Neural cell (in vitro differentiated cells): Measurements from ENCODE around the gene EXOC8. TPM values are rescaled to one million over a fixed set of nuclear protein-coding genes. Genes with fewer than 3 reads are reported as not detected.

Experiments used
- H2AFZ ChIP-seq: fragments of 200-600, 300-800 bp; sonication (generic), shearing (Covaris generic); 2 replicates; pipeline ENCODE4 v1.6.0; 2014; ENCODE audit warnings: low read depth, mild to moderate bottlenecking, antibody characterized with exemption, low read length, moderate library complexity
- H3F3A ChIP-seq: fragments of 200-600 bp; shearing (Covaris generic); 2 replicates; pipeline ENCODE4 v1.6.1; 2016; ENCODE audit warnings: mild to moderate bottlenecking, moderate library complexity, mixed read lengths, antibody characterized with exemption, low read length; ENCODE audit not compliant: insufficient read depth, poor library complexity, severe bottlenecking
- H3K27ac ChIP-seq: fragments of 200-600, 300-800 bp; sonication (generic), shearing (Covaris generic); 2 replicates; pipeline ENCODE4 v1.5.1; 2014; ENCODE audit warnings: mild to moderate bottlenecking, low read length, moderate library complexity
- H3K27me3 ChIP-seq: fragments of 300-800, 200-600 bp; sonication (generic), shearing (Covaris generic); 2 replicates; pipeline ENCODE4 v1.6.0; 2014; ENCODE audit warnings: mild to moderate bottlenecking, low read depth, low read length, moderate library complexity; ENCODE audit not compliant: insufficient read depth
- H3K36me3 ChIP-seq: fragments of 300-800, 200-600 bp; sonication (generic), shearing (Covaris generic); 2 replicates; pipeline ENCODE4 v1.5.1; 2014; ENCODE audit warnings: mild to moderate bottlenecking, antibody characterized with exemption, low read length, moderate library complexity; ENCODE audit not compliant: insufficient read depth
- H3K4me2 ChIP-seq: fragments of 300-800, 200-600 bp; sonication (generic), shearing (Covaris generic); 2 replicates; pipeline ENCODE4 v1.6.0; 2014; ENCODE audit warnings: mild to moderate bottlenecking, low read length
- H3K4me3 ChIP-seq: fragments of 300-800, 200-600 bp; sonication (generic), shearing (Covaris generic); 2 replicates; pipeline ENCODE4 v1.5.1; 2014; ENCODE audit warnings: mild to moderate bottlenecking, low read length, moderate library complexity
- H3K79me2 ChIP-seq: fragments of 200-600 bp; shearing (Covaris generic); replicated peaks from 2 replicates; pipeline ENCODE4 v1.6.0; 2014; ENCODE audit warnings: mild to moderate bottlenecking, low read length, moderate library complexity; ENCODE audit not compliant: insufficient read depth
- H3K9ac ChIP-seq: fragments of 300-800, 200-600 bp; sonication (generic), shearing (Covaris generic); 2 replicates; pipeline ENCODE4 v1.6.1; 2016; ENCODE audit warnings: mild to moderate bottlenecking, low read length, mixed read lengths
- H3K9me2 ChIP-seq: fragments of 200-600 bp; shearing (Covaris generic); 2 replicates; pipeline ENCODE4 v1.6.1; 2016; ENCODE audit warnings: mild to moderate bottlenecking, low read length, mixed read lengths; ENCODE audit not compliant: insufficient read depth
- H3K9me3 ChIP-seq: fragments of 200-600, 300-800 bp; sonication (generic), shearing (Covaris generic); 2 replicates; pipeline ENCODE4 v1.6.1; 2016; ENCODE audit warnings: mild to moderate bottlenecking, mixed run types, low read length, moderate library complexity, mixed read lengths
- H4K20me1 ChIP-seq: fragments of 200-600 bp; shearing (Covaris generic); 2 replicates; pipeline ENCODE4 v1.6.1; 2016; ENCODE audit warnings: mild to moderate bottlenecking, mixed run types; ENCODE audit not compliant: insufficient read depth
- CTCF ChIP-seq: fragments of 450-650 bp; IDR thresholded peaks from 2 replicates; pipeline ENCODE4 v1.5.1; 2014; ENCODE audit warnings: antibody characterized with exemption, mild to moderate bottlenecking, moderate library complexity; ENCODE audit not compliant: poor library complexity, severe bottlenecking
- EP300 ChIP-seq: fragments of 450-650 bp; conservative IDR thresholded peaks from 2 replicates; pipeline ENCODE4 v1.6.1; 2014; ENCODE audit warnings: antibody characterized with exemption, mild to moderate bottlenecking, moderate library complexity; ENCODE audit not compliant: poor library complexity, severe bottlenecking
- EZH2 ChIP-seq: fragments of 200-600, 300-800 bp; shearing (Covaris generic), sonication (generic); IDR thresholded peaks from 2 replicates; pipeline ENCODE4 v1.6.1; 2014; ENCODE audit warnings: antibody characterized with exemption, low read length, borderline replicate concordance, mild to moderate bottlenecking; ENCODE audit not compliant: insufficient read depth, poor library complexity, severe bottlenecking
- MXI1 ChIP-seq: fragments of 450-650 bp; conservative IDR thresholded peaks from 2 replicates; pipeline ENCODE4 v1.6.1; 2014; ENCODE audit warnings: antibody characterized with exemption, mild to moderate bottlenecking; ENCODE audit not compliant: poor library complexity, severe bottlenecking
- POLR2AphosphoS5 ChIP-seq: IDR thresholded peaks from 2 replicates; pipeline ENCODE4 v1.6.1; 2012
- RAD21 ChIP-seq: fragments of 450-650 bp; conservative IDR thresholded peaks from 2 replicates; pipeline ENCODE4 v1.6.1; 2014; ENCODE audit warnings: antibody characterized with exemption, mild to moderate bottlenecking, moderate library complexity
- SMC3 ChIP-seq: fragments of 450-650 bp; conservative IDR thresholded peaks from 2 replicates; pipeline ENCODE4 v1.6.1; 2014; ENCODE audit warnings: antibody characterized with exemption, mild to moderate bottlenecking, moderate library complexity; ENCODE audit not compliant: poor library complexity
- TAF1 ChIP-seq: IDR thresholded peaks from 2 replicates; pipeline ENCODE4 v1.6.1; 2012; ENCODE audit warnings: low read depth
- polyA plus RNA-seq: library from polyadenylated mRNA; depleted of rRNA; stranded (reverse); fragments of >200 nt; gene quantifications from 2 replicates; pipeline ENCODE4 v1.2.3, GENCODE V29; 2014

Gene EXOC8
- polyA plus RNA-seq, 1 donor from 2014 or later = 12.9 TPM

DNA sequence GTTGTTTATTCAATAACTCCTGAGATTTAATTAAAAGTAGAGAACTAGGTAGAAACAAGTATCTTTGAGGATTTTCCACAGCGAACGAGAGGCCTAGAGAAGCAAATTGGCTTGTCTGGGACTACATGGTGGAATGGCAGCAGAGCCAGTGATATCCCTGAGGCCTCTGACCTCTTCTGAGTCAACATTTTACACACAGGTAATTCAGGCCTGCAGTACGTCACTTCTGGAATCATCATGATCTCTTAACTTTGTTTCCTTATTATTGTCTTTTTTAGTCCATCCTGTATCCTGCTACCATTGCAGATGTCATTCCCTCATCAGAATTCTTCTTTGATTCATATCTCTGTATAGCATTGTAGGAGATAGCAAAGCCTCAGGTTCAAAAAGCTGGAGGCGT is 10.3 kb upstream of the EXOC8 start:
- Histone ChIP-seq H3K9me2 (no peaks in the 10 kb centered on the region), H3F3A (no peaks in the 10 kb centered on the region), H3K36me3 (no peaks in the 10 kb centered on the region), H3K27me3 (no peaks in the 10 kb centered on the region), H3K4me3 (no peak overlapping the region), H3K79me2 (peaks cover 4% of the 10 kb centered on the region), H3K9me3 (no peaks in the 10 kb centered on the region), H4K20me1 (no peaks in the 10 kb centered on the region), H3K9ac (no peak overlapping the region), H3K27ac (no peak overlapping the region), H3K4me2 (no peak overlapping the region), H2AFZ (no peak overlapping the region)
- TF ChIP-seq MXI1 (no peak), CTCF (no peak), RAD21 (no peak), EP300 (no peak)

DNA sequence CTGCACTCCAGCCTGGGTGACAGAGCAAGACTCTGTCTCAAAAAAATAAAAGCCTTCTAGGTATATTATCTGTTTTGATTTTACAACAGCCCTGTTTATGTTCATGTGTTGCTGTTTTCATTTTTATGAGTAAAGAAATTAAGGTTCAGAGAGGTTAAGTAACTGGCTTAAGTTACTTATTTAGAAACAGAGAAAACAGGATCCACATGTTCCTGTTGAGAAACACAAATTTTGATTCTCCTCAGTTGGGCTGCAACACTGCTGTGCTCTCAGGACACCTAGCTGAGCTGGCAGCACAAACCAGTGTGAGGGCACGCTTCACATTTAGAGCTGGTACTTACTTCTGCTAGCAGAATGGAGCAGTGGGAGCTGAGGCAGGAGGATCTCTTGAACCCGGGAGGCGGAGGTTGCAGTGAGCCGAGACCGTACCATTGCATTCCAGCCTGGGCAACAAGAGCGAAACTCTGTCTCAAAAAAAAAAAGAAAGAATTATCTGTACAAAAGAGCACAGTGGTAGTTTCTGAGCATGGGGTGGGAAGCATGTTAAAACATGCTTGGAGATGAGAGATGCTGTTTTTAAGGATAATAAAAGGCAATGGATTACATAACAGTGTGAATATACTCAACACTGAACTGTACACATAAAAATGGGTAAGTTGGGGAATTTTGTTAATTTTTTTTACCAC is 2.8 kb upstream of the EXOC8 start:
- no peak overlapping the region for H3K9ac ChIP-seq

More for the DNA sequence above, 2.8 kb upstream of the EXOC8 start:
- no peak overlapping the region for H3K27ac ChIP-seq
- H3F3A ChIP-seq = peaks cover 7% of the 10 kb centered on the region
- H3K9me3 ChIP-seq = no peaks in the 10 kb centered on the region
- no peaks in the 10 kb centered on the region for H3K36me3 ChIP-seq
- no peak overlapping the region for H3K4me2 ChIP-seq
- peaks cover 3% of the 10 kb centered on the region for H4K20me1 ChIP-seq
- TF ChIP-seq POLR2AphosphoS5 (no peak), CTCF (no peak), EZH2 (no peak), SMC3 (no peak), TAF1 (no peak), RAD21 (no peak)
- H3K9me2 ChIP-seq = no peaks in the 10 kb centered on the region
- no peaks in the 10 kb centered on the region for H3K27me3 ChIP-seq
- H3K79me2 ChIP-seq = peaks cover 37% of the 10 kb centered on the region
- no peak overlapping the region for H3K4me3 ChIP-seq
- no peak overlapping the region for H2AFZ ChIP-seq
